Activated CD4-positive, alpha-beta T cell treated with anti-CD3 and anti-CD28 coated beads, Interleukin-2, amount 10 ng/mL, durations not matched to agents 24 days and 14 days (primary cell): Measurements from ENCODE around the gene TAX1BP3. TPM values are rescaled to one million over a fixed set of nuclear protein-coding genes. Genes with fewer than 3 reads are reported as not detected.

ENCODE experiments used
- DNase-seq: peaks from one replicate; pipeline ENCODE4 v3.0.0; 2022
- H3K27ac Mint-ChIP-seq: one replicate; pipeline ENCODE4 v1.8.0; 2022; ENCODE audit warnings: mild to moderate bottlenecking, mixed read lengths
- H3K27me3 Mint-ChIP-seq: one replicate; pipeline ENCODE4 v1.8.0; 2022; ENCODE audit warnings: mixed read lengths
- H3K36me3 Mint-ChIP-seq: one replicate; pipeline ENCODE4 v1.8.0; 2022; ENCODE audit warnings: low read depth, mild to moderate bottlenecking, mixed read lengths
- H3K4me1 Mint-ChIP-seq: one replicate; pipeline ENCODE4 v1.8.0; 2021; ENCODE audit warnings: mixed read lengths
- H3K4me3 Mint-ChIP-seq: one replicate; pipeline ENCODE4 v1.8.0; 2022; ENCODE audit warnings: mild to moderate bottlenecking, moderate library complexity, mixed read lengths
- H3K9me3 Mint-ChIP-seq: one replicate; pipeline ENCODE4 v1.8.0; 2021; ENCODE audit warnings: mixed read lengths
- intact Hi-C: fragments of 100-400 bp; cut with micrococcal nuclease; formaldehyde crosslinking; loops from one replicate; pipeline ENCODE4 v1.15.1; 2023
- total RNA-seq: library from RNA; stranded (reverse); gene quantifications from 2 replicates; pipeline ENCODE4 v1.2.3, GENCODE V29; 2022

Gene TAX1BP3
- total RNA-seq, 1 donor from 2014 or later = 29.0 TPM

DNA sequence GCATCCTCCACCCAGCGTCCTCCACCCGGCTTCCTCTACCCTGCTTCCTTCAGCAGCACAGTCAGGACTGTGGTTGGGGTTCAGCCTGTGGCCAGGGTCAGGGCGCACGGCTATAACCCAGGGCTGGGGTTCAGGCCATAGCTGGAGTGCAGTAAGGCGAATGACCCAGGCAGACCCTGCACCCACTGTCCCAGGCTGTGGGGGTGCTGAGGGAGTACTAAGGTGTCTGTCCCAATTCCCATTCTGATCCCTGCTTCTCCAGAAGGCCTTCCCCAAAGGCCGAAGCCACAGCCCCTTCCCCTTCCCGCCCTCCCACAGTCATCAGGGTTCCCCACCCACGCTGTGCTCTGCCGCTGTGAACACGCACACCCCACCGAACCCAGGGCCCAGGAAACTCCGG lies 12.7 kb upstream of the TAX1BP3 start:
- DNase-seq = no peak
- Mint-ChIP-seq H3K27ac (no peak overlapping the region), H3K36me3 (peaks cover 45% of the 10 kb centered on the region), H3K27me3 (no peaks in the 10 kb centered on the region), H3K4me1 (peaks cover 22% of the 10 kb centered on the region), H3K9me3 (no peaks in the 10 kb centered on the region), H3K4me3 (no peak overlapping the region)
- intact Hi-C loops = loop anchor here (5.0 kb wide), 1 partner anchor 146 kb away; no protein-coding TSS in a partner anchor

- intact Hi-C loops = loop anchor here (5.0 kb wide), 1 partner anchor 148 kb away; no protein-coding TSS in a partner anchor
- H3K9me3 Mint-ChIP-seq = no peaks in the 10 kb centered on the region
- DNase-seq = no peak
- H3K27ac Mint-ChIP-seq = peak overlapping the region; percentile 68
- no peaks in the 10 kb centered on the region for H3K27me3 Mint-ChIP-seq
- no peak overlapping the region for H3K4me3 Mint-ChIP-seq
- peaks cover 22% of the 10 kb centered on the region for H3K4me1 Mint-ChIP-seq
- peaks cover 45% of the 10 kb centered on the region for H3K36me3 Mint-ChIP-seq
Measured at GRCh38 chr17:3679531-3680126, 11.3 kb upstream of the TAX1BP3 start.

- no peaks in the 10 kb centered on the region for H3K9me3 Mint-ChIP-seq
- no peaks in the 10 kb centered on the region for H3K27me3 Mint-ChIP-seq
- H3K4me3 Mint-ChIP-seq = no peak overlapping the region
- H3K27ac Mint-ChIP-seq = no peak overlapping the region
- peaks cover 22% of the 10 kb centered on the region for H3K4me1 Mint-ChIP-seq
- peaks cover 45% of the 10 kb centered on the region for H3K36me3 Mint-ChIP-seq
- intact Hi-C loops = no loop called here
- no peak for DNase-seq
Measured at GRCh38 chr17:3678821-3679530, 10.6 kb upstream of the TAX1BP3 start.

DNA sequence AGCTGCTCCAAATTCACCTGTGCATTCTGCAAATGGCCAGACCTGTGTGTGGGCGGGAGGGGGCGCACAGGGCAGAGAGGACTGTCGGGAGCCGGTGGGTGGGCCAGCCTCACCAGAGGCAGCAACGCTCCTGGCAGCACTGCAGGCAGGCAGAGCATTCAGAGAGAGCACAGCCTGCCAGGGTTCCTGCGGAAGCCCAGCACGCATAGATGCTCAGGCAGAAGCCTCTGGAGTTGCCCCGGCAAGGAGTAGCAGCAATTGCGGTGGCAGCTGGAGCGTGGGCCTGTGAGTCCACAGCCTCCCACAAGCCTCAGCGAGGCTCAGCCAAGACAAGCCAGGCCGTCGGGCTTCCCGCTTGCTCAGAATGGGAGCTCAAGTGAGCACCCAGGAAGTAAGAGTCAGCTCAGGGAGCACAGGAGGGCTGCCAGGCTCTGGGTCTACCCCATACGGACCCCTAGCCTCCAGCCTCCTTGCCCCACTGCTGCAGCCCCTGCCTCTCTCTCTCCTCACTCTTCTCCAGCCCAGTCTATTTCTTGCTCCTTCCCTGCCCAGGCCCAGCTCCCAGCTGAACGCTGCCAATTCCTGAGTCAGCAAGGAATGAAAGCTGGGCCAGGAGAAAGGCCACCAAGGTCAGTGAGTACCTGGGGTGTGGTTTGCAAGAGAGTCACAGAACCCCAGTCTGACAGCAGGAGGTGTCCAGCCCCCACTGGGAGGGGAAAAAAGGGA lies 9.9 kb upstream of the TAX1BP3 start:
- DNase-seq = no peak
- Mint-ChIP-seq H3K27ac (no peak overlapping the region), H3K27me3 (no peaks in the 10 kb centered on the region), H3K4me3 (no peak overlapping the region), H3K9me3 (no peaks in the 10 kb centered on the region), H3K4me1 (peaks cover 19% of the 10 kb centered on the region), H3K36me3 (peaks cover 46% of the 10 kb centered on the region)
- intact Hi-C loops = no loop called here

DNA sequence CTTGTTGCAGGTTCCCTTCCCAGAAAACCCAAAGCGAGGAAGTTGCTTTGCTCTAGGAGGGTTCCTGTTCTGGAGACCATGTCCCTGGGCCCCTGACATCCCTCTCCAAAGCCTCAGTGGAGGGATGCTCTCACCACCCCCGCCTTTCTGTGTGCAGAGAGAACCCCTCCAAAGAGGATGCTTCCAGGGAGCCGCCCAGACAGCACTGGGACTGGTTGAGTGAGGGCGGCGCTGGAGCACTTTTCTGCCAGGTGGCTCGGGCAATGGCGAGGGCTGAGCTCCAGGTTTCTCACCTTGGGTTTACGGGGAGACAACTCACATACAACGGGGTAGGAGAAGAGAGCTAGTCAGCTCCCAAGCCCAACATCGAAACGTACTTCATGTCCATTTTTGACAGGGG lies 7.5 kb upstream of the TAX1BP3 start:
- intact Hi-C loops = no loop called here
- H3K27ac Mint-ChIP-seq = no peak overlapping the region
- peaks cover 11% of the 10 kb centered on the region for H3K4me1 Mint-ChIP-seq
- no peak for DNase-seq
- H3K4me3 Mint-ChIP-seq = no peak overlapping the region
- H3K9me3 Mint-ChIP-seq = no peaks in the 10 kb centered on the region
- peaks cover 38% of the 10 kb centered on the region for H3K36me3 Mint-ChIP-seq
- no peaks in the 10 kb centered on the region for H3K27me3 Mint-ChIP-seq

- intact Hi-C loops = no loop called here
- H3K4me1 Mint-ChIP-seq = peaks cover 19% of the 10 kb centered on the region
- H3K27ac Mint-ChIP-seq = no peak overlapping the region
- H3K9me3 Mint-ChIP-seq = no peaks in the 10 kb centered on the region
- no peaks in the 10 kb centered on the region for H3K27me3 Mint-ChIP-seq
- DNase-seq = no peak
- H3K36me3 Mint-ChIP-seq = peaks cover 36% of the 10 kb centered on the region
- no peak overlapping the region for H3K4me3 Mint-ChIP-seq
Measured at GRCh38 chr17:3672571-3672970, 4.2 kb upstream of the TAX1BP3 start.

DNA sequence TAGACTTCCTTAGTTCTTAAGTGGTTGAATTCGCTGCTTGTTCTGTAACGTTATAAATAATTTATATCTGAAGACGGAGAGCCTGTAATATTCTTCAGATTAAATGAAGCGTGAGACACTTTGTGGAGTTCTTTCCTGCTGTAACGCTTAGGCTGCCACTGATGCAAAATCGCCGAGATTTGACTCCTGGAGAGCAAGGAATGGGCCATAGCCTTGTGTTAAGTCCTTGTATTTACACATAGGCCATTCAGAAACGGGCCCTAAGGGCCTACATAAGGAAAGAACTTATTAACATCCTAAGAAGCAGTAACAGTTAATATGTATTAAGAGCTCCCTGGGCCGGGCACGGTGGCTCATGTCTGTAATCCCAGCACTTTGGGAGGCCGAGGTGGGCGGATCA lies 1.2 kb upstream of the TAX1BP3 start:
- Mint-ChIP-seq H3K27ac (peak overlapping the region; percentile 93), H3K4me1 (peaks cover 25% of the 10 kb centered on the region), H3K4me3 (peak overlapping the region; percentile 92), H3K36me3 (peaks cover 23% of the 10 kb centered on the region), H3K27me3 (no peaks in the 10 kb centered on the region), H3K9me3 (no peaks in the 10 kb centered on the region)
- intact Hi-C loops = no loop called here
- DNase-seq = no peak

DNA sequence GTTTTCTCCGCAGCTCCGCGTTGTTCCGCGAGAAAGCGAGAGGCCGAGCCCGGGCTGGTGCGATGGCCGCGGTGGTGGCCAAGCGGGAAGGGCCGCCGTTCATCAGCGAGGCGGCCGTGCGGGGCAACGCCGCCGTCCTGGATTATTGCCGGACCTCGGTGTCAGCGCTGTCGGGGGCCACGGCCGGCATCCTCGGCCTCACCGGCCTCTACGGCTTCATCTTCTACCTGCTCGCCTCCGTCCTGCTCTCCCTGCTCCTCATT lies 638 bp upstream of the TAX1BP3 start:
- DNase-seq = no peak
- Mint-ChIP-seq H3K27me3 (no peaks in the 10 kb centered on the region), H3K27ac (peak overlapping the region; percentile 93), H3K36me3 (peaks cover 22% of the 10 kb centered on the region), H3K4me3 (peak overlapping the region; percentile 92), H3K4me1 (peaks cover 25% of the 10 kb centered on the region), H3K9me3 (no peaks in the 10 kb centered on the region)
- intact Hi-C loops = no loop called here

GRCh38 chr17:3667366-3668278 lies 756 bp downstream of the TAX1BP3 start:
- peak; percentile 67 for DNase-seq
- Mint-ChIP-seq H3K27ac (peak overlapping the region; percentile 67), H3K4me1 (peaks cover 25% of the 10 kb centered on the region), H3K27me3 (no peaks in the 10 kb centered on the region), H3K36me3 (peaks cover 17% of the 10 kb centered on the region), H3K9me3 (no peaks in the 10 kb centered on the region), H3K4me3 (peak overlapping the region; percentile 92)
- intact Hi-C loops = loop anchor here (1.0 kb wide), 2 partner anchors 31 to 44 kb away; partner anchors contain the start of genes CTNS and SHPK

DNA sequence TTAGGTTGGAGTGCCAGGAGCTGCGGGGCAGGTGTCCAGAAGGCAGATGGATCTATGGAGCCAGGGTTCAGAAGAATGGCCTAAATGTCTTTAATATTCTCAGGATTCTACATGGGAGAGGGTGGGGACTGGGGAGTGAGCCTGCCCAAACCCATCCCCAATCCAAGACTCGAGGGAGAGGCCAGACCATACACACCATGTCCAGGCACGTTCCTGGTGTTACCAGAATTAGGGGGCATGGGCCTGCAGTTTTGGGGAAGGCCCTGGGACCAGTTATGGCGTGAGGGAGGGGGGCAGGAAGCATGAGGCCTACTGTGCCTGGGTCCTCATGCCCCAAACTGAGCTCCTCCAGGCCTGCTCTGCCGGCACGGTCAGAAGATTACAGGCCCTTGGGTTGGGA lies 1.9 kb downstream of the TAX1BP3 start:
- intact Hi-C loops = no loop called here
- Mint-ChIP-seq H3K9me3 (no peaks in the 10 kb centered on the region), H3K36me3 (peaks cover 12% of the 10 kb centered on the region), H3K4me3 (peak overlapping the region; percentile 28), H3K27me3 (no peaks in the 10 kb centered on the region), H3K27ac (no peak overlapping the region), H3K4me1 (peaks cover 20% of the 10 kb centered on the region)
- DNase-seq = no peak

DNA sequence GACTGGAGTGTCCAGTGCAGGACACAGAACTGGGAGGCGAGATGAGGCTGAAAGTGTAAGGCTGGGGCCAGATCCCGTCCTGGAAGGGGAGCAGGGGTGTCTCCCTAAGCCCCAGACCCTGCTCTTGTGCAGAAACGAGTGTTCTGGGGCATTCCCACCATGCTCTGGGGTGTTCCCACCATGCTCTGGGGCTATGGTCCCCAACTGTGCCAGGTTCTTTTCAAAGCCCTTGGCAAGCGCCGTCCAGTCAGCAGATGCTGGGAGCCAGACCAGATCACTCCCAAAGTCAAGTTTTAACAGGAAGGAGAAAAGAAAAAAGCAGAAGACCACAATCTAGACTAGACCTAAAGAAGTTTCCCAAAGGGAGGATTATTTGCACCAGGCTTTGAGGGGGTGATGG lies 2.5 kb downstream of the TAX1BP3 start:
- Mint-ChIP-seq H3K4me3 (peak overlapping the region; percentile 28), H3K27ac (no peak overlapping the region), H3K36me3 (peaks cover 9% of the 10 kb centered on the region), H3K9me3 (no peaks in the 10 kb centered on the region), H3K4me1 (peaks cover 20% of the 10 kb centered on the region), H3K27me3 (no peaks in the 10 kb centered on the region)
- no peak for DNase-seq
- intact Hi-C loops = no loop called here

GRCh38 chr17:3663102-3664011 lies 5.0 kb downstream of the TAX1BP3 start:
- Mint-ChIP-seq H3K4me1 (peaks cover 9% of the 10 kb centered on the region), H3K36me3 (no peaks in the 10 kb centered on the region), H3K9me3 (no peaks in the 10 kb centered on the region), H3K27me3 (no peaks in the 10 kb centered on the region), H3K4me3 (no peak overlapping the region), H3K27ac (no peak overlapping the region)
- DNase-seq = no peak
- intact Hi-C loops = no loop called here
